HG02981 (cell line): Measurements from ENCODE around the gene LAMC3.
"Not testable (repeated sequence)": the region's sequence is repeated elsewhere in the genome, so short reads cannot be mapped to it uniquely, and the experiment has no call there.

Experiments used
- ATAC-seq: cut with Tn5 transposase; IDR thresholded peaks from one replicate; pipeline ENCODE4 v1.9.1; 2021; ENCODE audit warnings: mild to moderate bottlenecking, moderate library complexity; ENCODE audit not compliant: unreplicated experiment

The LAMC3 gene

GRCh38 chr9:130991778-130992681, 16.9 kb upstream of the LAMC3 start:
- ATAC-seq: no peak

GRCh38 chr9:130992682-130993032, 16.3 kb upstream of the LAMC3 start:
- ATAC-seq: no peak

GRCh38 chr9:130993303-130994030, 15.5 kb upstream of the LAMC3 start:
- no peak for ATAC-seq

GRCh38 chr9:130994135-130995085, 14.6 kb upstream of the LAMC3 start:
- ATAC-seq: no peak

- no peak for ATAC-seq
Observed at GRCh38 chr9:130995086-130996011, 13.6 kb upstream of the LAMC3 start.

GRCh38 chr9:130996205-130996604, 12.8 kb upstream of the LAMC3 start:
- ATAC-seq: no peak

GRCh38 chr9:130996676-130997394, 12.1 kb upstream of the LAMC3 start:
- no peak for ATAC-seq

GRCh38 chr9:130997395-130997684, 11.6 kb upstream of the LAMC3 start:
- no peak for ATAC-seq

- ATAC-seq: no peak
Observed at GRCh38 chr9:130997925-130998596, 10.9 kb upstream of the LAMC3 start.

- ATAC-seq: no peak
Observed at GRCh38 chr9:130998597-130999244, 10.3 kb upstream of the LAMC3 start.

- ATAC-seq: no peak
Observed at GRCh38 chr9:130999245-130999623, 9.7 kb upstream of the LAMC3 start.

- not testable (repeated sequence) for ATAC-seq
Observed at GRCh38 chr9:131000526-131000925, 8.4 kb upstream of the LAMC3 start.

GRCh38 chr9:131001021-131001420, 8.0 kb upstream of the LAMC3 start:
- ATAC-seq: no peak

- ATAC-seq: no peak
Observed at GRCh38 chr9:131001990-131002389, 7.0 kb upstream of the LAMC3 start.

GRCh38 chr9:131006601-131007000, 2.4 kb upstream of the LAMC3 start:
- no peak for ATAC-seq

GRCh38 chr9:131008086-131008485, 888 bp upstream of the LAMC3 start:
- no peak for ATAC-seq

- ATAC-seq: no peak
Observed at GRCh38 chr9:131008563-131008908, 438 bp upstream of the LAMC3 start.

GRCh38 chr9:131010482-131011273, 1.7 kb downstream of the LAMC3 start:
- ATAC-seq: no peak
